ENCODE data around the gene FLNC. TPM values are rescaled to one million over a fixed set of nuclear protein-coding genes. Genes with fewer than 3 reads are reported as not detected.

FLNC gene
- total RNA-seq, 1 experiment from 2014 or later: 10.2 TPM

DNA sequence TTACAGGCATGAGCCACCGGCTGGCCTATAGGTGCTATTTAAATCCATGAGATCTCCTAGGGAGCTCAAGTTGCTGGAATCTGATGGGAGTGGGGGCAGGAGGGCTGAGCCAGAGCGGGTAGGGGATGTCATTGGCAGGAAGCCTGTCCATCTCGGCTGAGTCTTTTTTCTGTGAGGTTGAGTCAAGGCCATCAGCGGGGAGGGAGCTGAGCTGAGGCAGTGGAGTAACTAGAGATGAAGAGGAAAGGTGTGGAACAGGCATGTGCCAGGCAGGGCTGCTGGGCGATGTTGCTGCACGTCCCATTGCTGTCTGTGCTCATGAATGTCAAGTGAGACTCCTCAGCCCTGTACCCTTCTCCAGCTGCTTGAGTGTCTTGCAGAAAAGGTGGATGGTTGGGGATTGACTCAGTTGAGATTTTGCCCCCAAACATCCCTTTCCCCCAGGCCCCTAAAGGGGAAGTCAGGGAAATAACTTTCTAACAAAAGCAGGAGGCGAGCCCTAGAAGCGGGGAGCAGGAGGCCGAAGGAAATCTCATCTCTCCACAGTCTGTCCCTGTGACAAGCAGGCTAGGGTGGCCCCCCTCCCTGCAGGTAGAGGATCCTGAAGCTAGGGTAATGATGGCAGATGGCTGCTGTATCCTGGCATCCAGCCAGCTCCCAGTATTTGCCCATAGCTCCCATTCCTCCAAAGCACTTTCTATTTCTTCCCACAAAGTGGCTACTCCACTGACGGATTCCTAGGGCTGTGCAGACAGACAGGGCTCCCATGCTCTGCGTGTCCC is 37.8 kb downstream of the FLNC start:
- TF ChIP-seq, protein P1, sequence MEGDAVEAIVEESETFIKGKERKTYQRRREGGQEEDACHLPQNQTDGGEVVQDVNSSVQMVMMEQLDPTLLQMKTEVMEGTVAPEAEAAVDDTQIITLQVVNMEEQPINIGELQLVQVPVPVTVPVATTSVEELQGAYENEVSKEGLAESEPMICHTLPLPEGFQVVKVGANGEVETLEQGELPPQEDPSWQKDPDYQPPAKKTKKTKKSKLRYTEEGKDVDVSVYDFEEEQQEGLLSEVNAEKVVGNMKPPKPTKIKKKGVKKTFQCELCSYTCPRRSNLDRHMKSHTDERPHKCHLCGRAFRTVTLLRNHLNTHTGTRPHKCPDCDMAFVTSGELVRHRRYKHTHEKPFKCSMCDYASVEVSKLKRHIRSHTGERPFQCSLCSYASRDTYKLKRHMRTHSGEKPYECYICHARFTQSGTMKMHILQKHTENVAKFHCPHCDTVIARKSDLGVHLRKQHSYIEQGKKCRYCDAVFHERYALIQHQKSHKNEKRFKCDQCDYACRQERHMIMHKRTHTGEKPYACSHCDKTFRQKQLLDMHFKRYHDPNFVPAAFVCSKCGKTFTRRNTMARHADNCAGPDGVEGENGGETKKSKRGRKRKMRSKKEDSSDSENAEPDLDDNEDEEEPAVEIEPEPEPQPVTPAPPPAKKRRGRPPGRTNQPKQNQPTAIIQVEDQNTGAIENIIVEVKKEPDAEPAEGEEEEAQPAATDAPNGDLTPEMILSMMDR (IDR thresholded peaks at IDR 0.05): no peak
- Histone ChIP-seq H3K27me3 (ENCODE audit: control insufficient read depth, insufficient read depth, low read length) (no peaks in the 10 kb centered on the region; the same call in 1 of the 2 replicates), H3K27ac (ENCODE audit: low read length) (no peak overlapping the region), H3K4me3 (ENCODE audit: low read depth in 2 of 2, low read length in 2 of 2) (peak overlapping the region in 1 of 2 experiments; percentile 53; a peak in 1 of 4 replicates), H3K9me3 (ENCODE audit: control insufficient read depth, insufficient read depth, low read depth, low read length) (no peaks in the 10 kb centered on the region), H3K4me1 (ENCODE audit: control insufficient read depth, insufficient read depth, low read length) (peaks cover 8% of the 10 kb centered on the region), H3K36me3 (ENCODE audit: control insufficient read depth, insufficient read depth, low read length) (peaks cover 2% of the 10 kb centered on the region; the same call in 1 of the 2 replicates)
- in situ Hi-C loops (cut with HindIII; ENCODE audit: low pct_unique_long_range_greater_than_20kb, low sequenced_read_pairs) (no loop called here), intact Hi-C loops (cut with micrococcal nuclease; ENCODE audit: unreplicated experiment) (loop anchor here (5.0 kb wide), 1 partner anchor 71 kb away; no protein-coding TSS in a partner anchor)
- DNase-seq (ENCODE audit: low read depth, low spot score) (no peak), ATAC-seq (no peak)
- POLR2A ChIA-PET: interaction anchor here (0.6 kb wide), 1 partner anchor 86 kb away, joined by 4 read pairs; no protein-coding TSS in a partner anchor
- CTCF ChIA-PET: no interaction called here
- BruUV-seq (replicated peaks): no TSS peak

DNA sequence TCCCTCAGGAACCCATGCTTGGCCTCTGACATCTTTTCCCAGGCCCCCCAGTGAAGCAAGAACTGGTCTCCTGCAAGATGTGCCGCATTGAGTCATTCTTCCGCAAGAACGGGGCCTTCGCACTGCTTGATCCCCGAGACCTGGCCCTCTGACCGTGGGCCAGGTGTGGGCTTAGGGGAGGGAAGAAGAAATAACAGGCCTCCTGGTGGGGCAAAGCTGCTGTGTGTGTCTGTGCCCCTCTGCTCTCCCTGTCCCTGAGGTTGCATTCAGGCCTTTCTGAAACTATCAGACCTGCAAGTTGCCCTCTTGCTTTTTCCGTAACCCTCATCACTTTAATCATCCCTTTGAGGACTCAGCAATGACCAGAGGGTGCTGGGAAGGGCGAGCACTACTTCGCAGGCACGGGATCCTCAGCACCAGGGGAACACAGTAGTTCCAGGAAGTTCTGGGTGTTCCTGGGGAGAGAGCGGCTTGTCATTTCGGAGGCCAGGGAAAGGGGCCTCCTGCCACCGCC is 38.5 kb downstream of the FLNC start:
- no peaks in the 10 kb centered on the region for H3K9me3 ChIP-seq (ENCODE audit: control insufficient read depth, insufficient read depth, low read depth, low read length)
- H3K4me1 ChIP-seq (ENCODE audit: control insufficient read depth, insufficient read depth, low read length): peaks cover 6% of the 10 kb centered on the region
- no peak for DNase-seq (ENCODE audit: low read depth, low spot score)
- H3K27me3 ChIP-seq (ENCODE audit: control insufficient read depth, insufficient read depth, low read length): no peaks in the 10 kb centered on the region; the same call in 1 of the 2 replicates
- peak overlapping the region; percentile 45 to 53 for H3K4me3 ChIP-seq (ENCODE audit: low read depth in 2 of 2, low read length in 2 of 2)
- in situ Hi-C loops (cut with HindIII; ENCODE audit: low pct_unique_long_range_greater_than_20kb, low sequenced_read_pairs): no loop called here
- H3K36me3 ChIP-seq (ENCODE audit: control insufficient read depth, insufficient read depth, low read length): no peaks in the 10 kb centered on the region
- no TSS peak for BruUV-seq (replicated peaks)
- no peak overlapping the region for H3K27ac ChIP-seq (ENCODE audit: low read length)
- TF ChIP-seq, protein P1 (IDR thresholded peaks at IDR 0.05): no peak
- TF ChIP-seq, protein P2, sequence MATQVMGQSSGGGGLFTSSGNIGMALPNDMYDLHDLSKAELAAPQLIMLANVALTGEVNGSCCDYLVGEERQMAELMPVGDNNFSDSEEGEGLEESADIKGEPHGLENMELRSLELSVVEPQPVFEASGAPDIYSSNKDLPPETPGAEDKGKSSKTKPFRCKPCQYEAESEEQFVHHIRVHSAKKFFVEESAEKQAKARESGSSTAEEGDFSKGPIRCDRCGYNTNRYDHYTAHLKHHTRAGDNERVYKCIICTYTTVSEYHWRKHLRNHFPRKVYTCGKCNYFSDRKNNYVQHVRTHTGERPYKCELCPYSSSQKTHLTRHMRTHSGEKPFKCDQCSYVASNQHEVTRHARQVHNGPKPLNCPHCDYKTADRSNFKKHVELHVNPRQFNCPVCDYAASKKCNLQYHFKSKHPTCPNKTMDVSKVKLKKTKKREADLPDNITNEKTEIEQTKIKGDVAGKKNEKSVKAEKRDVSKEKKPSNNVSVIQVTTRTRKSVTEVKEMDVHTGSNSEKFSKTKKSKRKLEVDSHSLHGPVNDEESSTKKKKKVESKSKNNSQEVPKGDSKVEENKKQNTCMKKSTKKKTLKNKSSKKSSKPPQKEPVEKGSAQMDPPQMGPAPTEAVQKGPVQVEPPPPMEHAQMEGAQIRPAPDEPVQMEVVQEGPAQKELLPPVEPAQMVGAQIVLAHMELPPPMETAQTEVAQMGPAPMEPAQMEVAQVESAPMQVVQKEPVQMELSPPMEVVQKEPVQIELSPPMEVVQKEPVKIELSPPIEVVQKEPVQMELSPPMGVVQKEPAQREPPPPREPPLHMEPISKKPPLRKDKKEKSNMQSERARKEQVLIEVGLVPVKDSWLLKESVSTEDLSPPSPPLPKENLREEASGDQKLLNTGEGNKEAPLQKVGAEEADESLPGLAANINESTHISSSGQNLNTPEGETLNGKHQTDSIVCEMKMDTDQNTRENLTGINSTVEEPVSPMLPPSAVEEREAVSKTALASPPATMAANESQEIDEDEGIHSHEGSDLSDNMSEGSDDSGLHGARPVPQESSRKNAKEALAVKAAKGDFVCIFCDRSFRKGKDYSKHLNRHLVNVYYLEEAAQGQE (IDR thresholded peaks at IDR 0.05; ENCODE audit: insufficient read depth in 1 of 2, low read depth in 2 of 2, low read length in 1 of 2): no peak
- peak; percentile 52 for ATAC-seq
- CTCF ChIA-PET: no interaction called here
- intact Hi-C loops (cut with micrococcal nuclease; ENCODE audit: unreplicated experiment): loop anchor here (5.0 kb wide), 1 partner anchor 71 kb away; no protein-coding TSS in a partner anchor
- POLR2A ChIA-PET: interaction anchor here (0.7 kb wide), 1 partner anchor 146 kb away, joined by 3 read pairs; no protein-coding TSS in a partner anchor
